HepG2 (cell line): ENCODE data around the gene NTMT1. TPM values are rescaled to one million over a fixed set of nuclear protein-coding genes. Genes with fewer than 3 reads are reported as not detected.

Experiments used
- AGO1 ChIP-seq: fragments of 200-400 bp; formaldehyde crosslinking; IDR thresholded peaks from 2 replicates; pipeline ENCODE4 v1.6.1; 2017; ENCODE audit warnings: mild to moderate bottlenecking, low read depth, low read length, moderate library complexity; ENCODE audit not compliant: poor library complexity, severe bottlenecking
- ATRX ChIP-seq: sonication (generic); formaldehyde crosslinking; IDR thresholded peaks from 2 replicates; pipeline ENCODE4 v1.4.0; 2020; ENCODE audit warnings: missing genetic modification reagents, borderline replicate concordance
- EHMT2 ChIP-seq: fragments of 200-600 bp; sonication (generic); IDR thresholded peaks from 2 replicates; pipeline ENCODE4 v1.7.0; 2017; ENCODE audit warnings: antibody characterized with exemption, low read depth, low read length, borderline replicate concordance
- JARID2 ChIP-seq: sonication (generic); formaldehyde crosslinking; IDR thresholded peaks from 2 replicates; pipeline ENCODE4 v1.8.1; 2023; ENCODE audit warnings: missing genetic modification reagents, inconsistent platforms; ENCODE audit not compliant: insufficient replicate concordance
- KAT2B ChIP-seq: fragments of 150-350 bp; IDR thresholded peaks from 2 replicates; pipeline ENCODE4 v1.6.1; 2014; ENCODE audit warnings: low read depth, low read length, borderline replicate concordance
- KLF6 ChIP-seq: IDR thresholded peaks from 2 replicates; pipeline ENCODE4 v1.8.0; 2016; ENCODE audit warnings: missing biosample characterization, missing genetic modification reagents
- RBM39 ChIP-seq: fragments of 200-400 bp; formaldehyde crosslinking; IDR thresholded peaks from one replicate; pipeline ENCODE4 v1.6.1; 2018; ENCODE audit warnings: antibody characterized with exemption, mild to moderate bottlenecking, low read depth, low read length; ENCODE audit not compliant: poor library complexity, severe bottlenecking
- SP2 ChIP-seq: sonication (generic); formaldehyde crosslinking; IDR thresholded peaks from 2 replicates; pipeline ENCODE4 v1.5.1; 2020; ENCODE audit warnings: mild to moderate bottlenecking, missing genetic modification reagents
- THAP11 ChIP-seq: IDR thresholded peaks from 2 replicates; pipeline ENCODE4 v1.6.1; 2016; ENCODE audit warnings: missing biosample characterization, missing genetic modification reagents
- ZBTB7A ChIP-seq: sonication (generic); formaldehyde crosslinking; IDR thresholded peaks from 2 replicates; pipeline ENCODE4 v1.8.0; 2022; ENCODE audit warnings: mild to moderate bottlenecking, missing genetic modification reagents
- ZKSCAN1 ChIP-seq: fragments of 150-350 bp; IDR thresholded peaks from 2 replicates; pipeline ENCODE4 v1.6.1; 2014; ENCODE audit warnings: low read length
- ZNF207 ChIP-seq: fragments of 450-650 bp; IDR thresholded peaks from 2 replicates; pipeline ENCODE4 v1.6.1; 2016; ENCODE audit warnings: antibody characterized with exemption, borderline replicate concordance
- ZNF343 ChIP-seq: sonication (generic); formaldehyde crosslinking; IDR thresholded peaks from 2 replicates; pipeline ENCODE4 v1.4.0; 2020; ENCODE audit warnings: mild to moderate bottlenecking, missing genetic modification reagents
- ZNF556 ChIP-seq: sonication (generic); formaldehyde crosslinking; IDR thresholded peaks from 2 replicates; pipeline ENCODE4 v1.4.0; 2020; ENCODE audit warnings: mild to moderate bottlenecking, missing genetic modification reagents, borderline replicate concordance
- ZNF780A ChIP-seq: sonication (generic); formaldehyde crosslinking; IDR thresholded peaks from 2 replicates; pipeline ENCODE4 v1.8.0; 2022; ENCODE audit warnings: mild to moderate bottlenecking, missing genetic modification reagents, moderate library complexity
- polyA plus RNA-seq, 8 experiments: library from polyadenylated mRNA; depleted of rRNA in 3 of 8; stranded (reverse) in 7 of 8; unstranded in 1 of 8; fragments of >200 nt; fragmentation: Illumina TruSeq in 4 of 8; extraction: Trizol in 4 of 8; gene quantifications; 2 replicates each; pipeline versions ENCODE4 v1.2.1 to v1.2.3, GENCODE V29; 2011 to 2016; ENCODE audit warnings: low read depth in 4 of 8, missing spikeins in 1 of 8, mixed read lengths in 1 of 8; ENCODE audit not compliant: insufficient read depth in 1 of 8
- total RNA-seq, 5 experiments: library from RNA; depleted of rRNA; stranded (reverse); fragments of >200 nt; fragmentation: Illumina TruSeq; extraction: Trizol; gene quantifications; 2 replicates each; pipeline ENCODE4 v1.2.3, GENCODE V29; 2016; ENCODE audit warnings: low read depth in 1 of 5
- TF ChIP-seq, protein P1 (sequence below): sonication (generic); formaldehyde crosslinking; IDR thresholded peaks from 2 replicates; pipeline ENCODE4 v1.8.0; 2022; ENCODE audit warnings: missing genetic modification reagents, low read depth, mild to moderate bottlenecking, borderline replicate concordance
- TF ChIP-seq, protein P2 (sequence below): IDR thresholded peaks from 2 replicates; pipeline ENCODE4 v1.6.1; 2016; ENCODE audit warnings: control low read depth
- TF ChIP-seq, protein P3 (sequence below): sonication (generic); formaldehyde crosslinking; IDR thresholded peaks from 2 replicates; pipeline ENCODE4 v1.4.0; 2020; ENCODE audit warnings: mild to moderate bottlenecking, missing genetic modification reagents
- TF ChIP-seq, protein P4 (sequence below): sonication (generic); formaldehyde crosslinking; IDR thresholded peaks from 2 replicates; pipeline ENCODE4 v1.4.0; 2020; ENCODE audit warnings: missing genetic modification reagents, low read depth, mild to moderate bottlenecking, borderline replicate concordance
- TF ChIP-seq, protein P5 (sequence below): sonication (generic); formaldehyde crosslinking; IDR thresholded peaks from 2 replicates; pipeline ENCODE4 v1.5.0; 2020; ENCODE audit warnings: missing genetic modification reagents
- TF ChIP-seq, protein P6 (sequence below): sonication (generic); formaldehyde crosslinking; IDR thresholded peaks from 2 replicates; pipeline ENCODE4 v1.9.0; 2022; ENCODE audit warnings: missing genetic modification reagents, mild to moderate bottlenecking, borderline replicate concordance

Gene NTMT1
- total and polyA plus RNA-seq, 2 of the 13 experiments (the other 11 are each of a cell fraction or from before 2014, with no cell fraction given) = 49.1 to 53.8 TPM

DNA sequence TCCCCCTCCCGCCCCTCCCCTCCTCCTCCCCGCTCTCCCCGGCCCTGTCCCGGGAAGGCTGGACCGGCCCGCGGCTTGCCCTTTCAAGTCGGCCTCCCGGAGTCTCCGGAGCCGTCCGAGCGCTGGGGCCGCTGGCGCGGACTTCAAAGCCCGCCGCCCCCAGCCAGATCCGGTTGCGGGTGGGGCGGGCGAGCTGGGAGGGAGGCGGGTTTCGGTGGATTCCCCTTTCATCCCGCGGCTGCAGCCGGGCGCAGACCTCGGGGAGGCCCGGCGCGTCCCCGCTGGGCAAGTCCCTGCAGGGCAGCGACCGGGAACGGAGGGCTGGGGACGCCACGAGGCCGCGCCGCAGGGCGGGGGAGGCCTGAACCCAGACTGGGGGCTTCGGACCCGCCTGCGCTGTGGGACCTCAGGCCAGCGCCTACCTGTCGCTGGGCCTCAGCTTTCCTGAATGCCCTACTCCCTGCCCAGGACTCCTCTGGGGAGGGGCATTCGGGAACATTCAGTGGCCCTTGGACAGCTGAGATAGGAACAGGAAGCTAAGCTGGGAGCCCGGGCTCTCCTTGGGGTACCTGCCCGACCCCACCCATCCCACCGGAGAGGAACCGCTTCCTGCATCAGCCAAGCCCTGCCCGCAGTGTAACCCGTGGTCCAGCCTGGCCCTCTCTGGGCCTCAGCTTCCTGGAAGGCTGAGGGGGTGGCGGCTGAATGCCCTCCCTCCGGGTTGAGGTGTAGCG is 28.4 kb upstream of the NTMT1 start (continued):
- TF ChIP-seq ZKSCAN1 = no peak; the same call in 1 of the 2 replicates
- TF ChIP-seq KAT2B = no peak
- no peak for TF ChIP-seq ZNF207
- TF ChIP-seq SP2 (CRISPR knock-in tag) = no peak
- 0 out of 2 replicates have a peak, but pooled peaks have one; percentile 16 for TF ChIP-seq ZNF556 (CRISPR knock-in tag)
- TF ChIP-seq, protein P1, sequence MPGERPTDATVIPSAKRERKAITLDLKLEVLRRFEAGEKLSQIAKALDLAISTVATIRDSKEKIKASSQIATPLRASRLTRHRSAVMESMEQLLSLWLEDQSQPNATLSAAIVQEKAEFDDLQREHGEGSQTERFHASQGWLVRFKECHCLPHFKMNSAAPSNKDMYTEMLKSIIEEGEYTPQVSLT (CRISPR knock-in tag) = no peak; the same call in 1 of the 2 replicates
- no peak for TF ChIP-seq JARID2 (CRISPR knock-in tag)
- TF ChIP-seq, protein P2, sequence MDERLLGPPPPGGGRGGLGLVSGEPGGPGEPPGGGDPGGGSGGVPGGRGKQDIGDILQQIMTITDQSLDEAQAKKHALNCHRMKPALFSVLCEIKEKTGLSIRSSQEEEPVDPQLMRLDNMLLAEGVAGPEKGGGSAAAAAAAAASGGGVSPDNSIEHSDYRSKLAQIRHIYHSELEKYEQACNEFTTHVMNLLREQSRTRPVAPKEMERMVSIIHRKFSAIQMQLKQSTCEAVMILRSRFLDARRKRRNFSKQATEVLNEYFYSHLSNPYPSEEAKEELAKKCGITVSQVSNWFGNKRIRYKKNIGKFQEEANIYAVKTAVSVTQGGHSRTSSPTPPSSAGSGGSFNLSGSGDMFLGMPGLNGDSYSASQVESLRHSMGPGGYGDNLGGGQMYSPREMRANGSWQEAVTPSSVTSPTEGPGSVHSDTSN (CRISPR knock-in tag) = no peak
- TF ChIP-seq RBM39 = peak; percentile 71
- TF ChIP-seq EHMT2 = no peak; the same call in 1 of the 2 replicates
- TF ChIP-seq, protein P3, sequence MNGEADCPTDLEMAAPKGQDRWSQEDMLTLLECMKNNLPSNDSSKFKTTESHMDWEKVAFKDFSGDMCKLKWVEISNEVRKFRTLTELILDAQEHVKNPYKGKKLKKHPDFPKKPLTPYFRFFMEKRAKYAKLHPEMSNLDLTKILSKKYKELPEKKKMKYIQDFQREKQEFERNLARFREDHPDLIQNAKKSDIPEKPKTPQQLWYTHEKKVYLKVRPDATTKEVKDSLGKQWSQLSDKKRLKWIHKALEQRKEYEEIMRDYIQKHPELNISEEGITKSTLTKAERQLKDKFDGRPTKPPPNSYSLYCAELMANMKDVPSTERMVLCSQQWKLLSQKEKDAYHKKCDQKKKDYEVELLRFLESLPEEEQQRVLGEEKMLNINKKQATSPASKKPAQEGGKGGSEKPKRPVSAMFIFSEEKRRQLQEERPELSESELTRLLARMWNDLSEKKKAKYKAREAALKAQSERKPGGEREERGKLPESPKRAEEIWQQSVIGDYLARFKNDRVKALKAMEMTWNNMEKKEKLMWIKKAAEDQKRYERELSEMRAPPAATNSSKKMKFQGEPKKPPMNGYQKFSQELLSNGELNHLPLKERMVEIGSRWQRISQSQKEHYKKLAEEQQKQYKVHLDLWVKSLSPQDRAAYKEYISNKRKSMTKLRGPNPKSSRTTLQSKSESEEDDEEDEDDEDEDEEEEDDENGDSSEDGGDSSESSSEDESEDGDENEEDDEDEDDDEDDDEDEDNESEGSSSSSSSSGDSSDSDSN = peak; percentile 97
- 0 out of 2 replicates have a peak, but pooled peaks have one; percentile 51 for TF ChIP-seq ZBTB7A
- peak; percentile 49; the same call in 1 of the 2 replicates for TF ChIP-seq ZNF780A (CRISPR knock-in tag)
- peak; percentile 93 for TF ChIP-seq ZNF343 (CRISPR knock-in tag)
- TF ChIP-seq, protein P4, sequence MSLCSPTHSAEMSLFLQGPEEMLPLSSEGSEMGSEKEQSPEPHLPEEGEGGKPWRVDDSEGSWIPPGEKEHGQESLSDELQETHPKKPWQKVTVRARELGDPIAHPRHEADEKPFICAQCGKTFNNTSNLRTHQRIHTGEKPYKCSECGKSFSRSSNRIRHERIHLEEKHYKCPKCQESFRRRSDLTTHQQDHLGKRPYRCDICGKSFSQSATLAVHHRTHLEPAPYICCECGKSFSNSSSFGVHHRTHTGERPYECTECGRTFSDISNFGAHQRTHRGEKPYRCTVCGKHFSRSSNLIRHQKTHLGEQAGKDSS = peak; percentile 61; the same call in 1 of the 2 replicates
- TF ChIP-seq, protein P5, sequence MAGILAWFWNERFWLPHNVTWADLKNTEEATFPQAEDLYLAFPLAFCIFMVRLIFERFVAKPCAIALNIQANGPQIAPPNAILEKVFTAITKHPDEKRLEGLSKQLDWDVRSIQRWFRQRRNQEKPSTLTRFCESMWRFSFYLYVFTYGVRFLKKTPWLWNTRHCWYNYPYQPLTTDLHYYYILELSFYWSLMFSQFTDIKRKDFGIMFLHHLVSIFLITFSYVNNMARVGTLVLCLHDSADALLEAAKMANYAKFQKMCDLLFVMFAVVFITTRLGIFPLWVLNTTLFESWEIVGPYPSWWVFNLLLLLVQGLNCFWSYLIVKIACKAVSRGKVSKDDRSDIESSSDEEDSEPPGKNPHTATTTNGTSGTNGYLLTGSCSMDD = no peak
- TF ChIP-seq THAP11 = peak; percentile 80
- peak; percentile 81 for TF ChIP-seq KLF6
- TF ChIP-seq, protein P6, sequence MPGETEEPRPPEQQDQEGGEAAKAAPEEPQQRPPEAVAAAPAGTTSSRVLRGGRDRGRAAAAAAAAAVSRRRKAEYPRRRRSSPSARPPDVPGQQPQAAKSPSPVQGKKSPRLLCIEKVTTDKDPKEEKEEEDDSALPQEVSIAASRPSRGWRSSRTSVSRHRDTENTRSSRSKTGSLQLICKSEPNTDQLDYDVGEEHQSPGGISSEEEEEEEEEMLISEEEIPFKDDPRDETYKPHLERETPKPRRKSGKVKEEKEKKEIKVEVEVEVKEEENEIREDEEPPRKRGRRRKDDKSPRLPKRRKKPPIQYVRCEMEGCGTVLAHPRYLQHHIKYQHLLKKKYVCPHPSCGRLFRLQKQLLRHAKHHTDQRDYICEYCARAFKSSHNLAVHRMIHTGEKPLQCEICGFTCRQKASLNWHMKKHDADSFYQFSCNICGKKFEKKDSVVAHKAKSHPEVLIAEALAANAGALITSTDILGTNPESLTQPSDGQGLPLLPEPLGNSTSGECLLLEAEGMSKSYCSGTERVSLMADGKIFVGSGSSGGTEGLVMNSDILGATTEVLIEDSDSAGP = peak; percentile 84; the same call in 1 of the 2 replicates
- no peak for TF ChIP-seq ATRX (CRISPR knock-in tag)
- no peak for TF ChIP-seq AGO1
